HEK293 (cell line): Measurements from ENCODE around the gene PLIN4.

Source experiments
- CTCF ChIA-PET: fragments of 350-600 bp; formaldehyde crosslinking; extraction: SDS; loops from one replicate; lab custom pipeline; 2021; ENCODE audit warnings: antibody characterized with exemption; lab: Yijun Ruan, JAX
- POLR2A ChIA-PET: fragments of 300-600 bp; formaldehyde crosslinking; extraction: SDS; loops from one replicate; lab custom pipeline; 2020; ENCODE audit warnings: antibody characterized with exemption, inconsistent platforms; lab: Yijun Ruan, JAX
- H3K27ac ChIP-seq: fragments of 200-500 bp; sonication (Bioruptor generic); 2 replicates; pipeline ENCODE4 v1.5.1; 2014; ENCODE audit warnings: low read depth, low read length, control low read depth, inconsistent platforms; ENCODE audit errors: extremely low read depth
- H3K36me3 ChIP-seq, 2 experiments: fragments of 200-500 bp in 1 of 2; sonication (Bioruptor generic) in 1 of 2; 1 replicate in 1 of 2; 2 replicates in 1 of 2; pipeline ENCODE4 v1.5.1; 2014 to 2017; ENCODE audit warnings: inconsistent platforms in 2 of 2, low read length in 2 of 2; ENCODE audit not compliant: control insufficient read depth in 2 of 2, insufficient read depth in 1 of 2
- H3K4me1 ChIP-seq: fragments of 200-500 bp; sonication (Bioruptor generic); 2 replicates; pipeline ENCODE4 v1.5.1; 2014; ENCODE audit warnings: mild to moderate bottlenecking, low read length, inconsistent platforms; ENCODE audit not compliant: control insufficient read depth, insufficient read depth
- H3K4me3 ChIP-seq: 2 replicates; pipeline ENCODE4 v1.5.1; 2011; ENCODE audit warnings: low read depth, mild to moderate bottlenecking, control low read depth, low read length, moderate library complexity
- H3K9me3 ChIP-seq: fragments of 200-500 bp; sonication (Bioruptor generic); 2 replicates; pipeline ENCODE4 v1.5.1; 2014; ENCODE audit warnings: low read depth, low read length, inconsistent platforms; ENCODE audit not compliant: control insufficient read depth, insufficient read depth
- CTCF ChIP-seq: fragments of 450-650 bp; formaldehyde crosslinking; IDR thresholded peaks from 2 replicates; pipeline ENCODE4 v1.5.1; 2016; ENCODE audit warnings: missing biosample characterization, missing genetic modification characterization
- ELK4 ChIP-seq: IDR thresholded peaks from 2 replicates; pipeline ENCODE4 v1.6.1; 2011; ENCODE audit warnings: mild to moderate bottlenecking, low read depth, low read length, borderline replicate concordance
- HOXC10 ChIP-seq: sonication (generic); formaldehyde crosslinking; IDR thresholded peaks from 2 replicates; pipeline ENCODE4 v1.8.1; 2023; ENCODE audit warnings: mild to moderate bottlenecking, missing genetic modification reagents
- HOXD13 ChIP-seq: sonication (generic); formaldehyde crosslinking; IDR thresholded peaks from 2 replicates; pipeline ENCODE4 v1.8.0; 2022; ENCODE audit warnings: missing genetic modification reagents, borderline replicate concordance
- SCRT1 ChIP-seq: fragments of 450-650 bp; formaldehyde crosslinking; IDR thresholded peaks from 2 replicates; pipeline ENCODE4 v1.5.1; 2016; ENCODE audit warnings: missing biosample characterization, missing genetic modification characterization, borderline replicate concordance
- SCRT2 ChIP-seq: fragments of 450-650 bp; formaldehyde crosslinking; IDR thresholded peaks from 2 replicates; pipeline ENCODE4 v1.5.1; 2016; ENCODE audit warnings: missing biosample characterization, missing genetic modification characterization
- WT1 ChIP-seq: fragments of 450-650 bp; formaldehyde crosslinking; IDR thresholded peaks from 2 replicates; pipeline ENCODE4 v1.5.1; 2016; ENCODE audit warnings: missing biosample characterization, missing genetic modification characterization
- ZNF140 ChIP-seq: fragments of 450-650 bp; formaldehyde crosslinking; IDR thresholded peaks from 2 replicates; pipeline ENCODE4 v1.5.1; 2016; ENCODE audit warnings: missing biosample characterization, missing genetic modification characterization
- ZNF169 ChIP-seq: fragments of 450-650 bp; formaldehyde crosslinking; IDR thresholded peaks from 2 replicates; pipeline ENCODE4 v1.5.1; 2016; ENCODE audit warnings: missing biosample characterization, missing genetic modification characterization
- ZNF350 ChIP-seq: fragments of 450-650 bp; formaldehyde crosslinking; IDR thresholded peaks from 2 replicates; pipeline ENCODE4 v1.5.0; 2017; ENCODE audit warnings: missing biosample characterization, mild to moderate bottlenecking, missing genetic modification characterization
- ZNF596 ChIP-seq: fragments of 450-650 bp; IDR thresholded peaks from 2 replicates; pipeline ENCODE4 v1.5.0; 2018; ENCODE audit warnings: missing biosample characterization, mild to moderate bottlenecking, missing genetic modification characterization, moderate library complexity
- ZNF600 ChIP-seq: fragments of 450-650 bp; formaldehyde crosslinking; IDR thresholded peaks from 2 replicates; pipeline ENCODE4 v1.5.1; 2016; ENCODE audit warnings: missing biosample characterization, missing genetic modification characterization
- ZNF664 ChIP-seq: fragments of 450-650 bp; formaldehyde crosslinking; IDR thresholded peaks from 2 replicates; pipeline ENCODE4 v1.5.1; 2016; ENCODE audit warnings: missing biosample characterization, missing genetic modification characterization
- ZNF692 ChIP-seq: fragments of 450-650 bp; formaldehyde crosslinking; IDR thresholded peaks from 2 replicates; pipeline ENCODE4 v1.5.1; 2016; ENCODE audit warnings: missing biosample characterization, missing genetic modification characterization
- TF ChIP-seq, protein P1 (sequence below): fragments of 450-650 bp; formaldehyde crosslinking; IDR thresholded peaks from 2 replicates; pipeline ENCODE4 v1.5.1; 2017; ENCODE audit warnings: missing biosample characterization, mild to moderate bottlenecking, missing genetic modification characterization, moderate library complexity
- TF ChIP-seq, protein P2 (sequence below): fragments of 450-650 bp; formaldehyde crosslinking; IDR thresholded peaks from 2 replicates; pipeline ENCODE4 v1.5.1; 2016; ENCODE audit warnings: missing biosample characterization, missing genetic modification characterization, borderline replicate concordance

The PLIN4 gene

GRCh38 chr19:4453232-4454179, 64.8 kb downstream of the PLIN4 start (continued):
- no peak for TF ChIP-seq ELK4

GRCh38 chr19:4452230-4452990, 65.9 kb downstream of the PLIN4 start:
- ChIA-PET POLR2A (interaction anchor here (1.3 to 2.0 kb wide), 2 partner anchors 8 to 19 kb away, joined by 6 to 8 read pairs; partner anchors contain the start of gene HDGFL2), CTCF (no interaction called here)
- Histone ChIP-seq H3K4me1 (peaks cover 7% of the 10 kb centered on the region), H3K9me3 (no peaks in the 10 kb centered on the region), H3K36me3 (peaks cover 21 to 70% of the 10 kb centered on the region in 2 experiments), H3K27ac (no peak overlapping the region), H3K4me3 (no peak overlapping the region)
- TF ChIP-seq SCRT2 (tag by site-specific recombination) = peak; percentile 86
- no peak for TF ChIP-seq HOXD13
- no peak for TF ChIP-seq ELK4
- peak; percentile 42 for TF ChIP-seq ZNF600 (tag by site-specific recombination)
- peak; percentile 21; the same call in 1 of the 2 replicates for TF ChIP-seq CTCF (tag by site-specific recombination)
- TF ChIP-seq ZNF596 (tag by site-specific recombination) = no peak
- TF ChIP-seq WT1 (tag by site-specific recombination) = no peak
- TF ChIP-seq HOXC10 (CRISPR knock-in tag) = no peak
- no peak for TF ChIP-seq ZNF140 (tag by site-specific recombination)
- no peak for TF ChIP-seq ZNF169 (tag by site-specific recombination)
- TF ChIP-seq ZNF664 (tag by site-specific recombination) = no peak
- no peak for TF ChIP-seq ZNF350 (tag by site-specific recombination)
- TF ChIP-seq ZNF692 (tag by site-specific recombination) = no peak
- peak; percentile 83; the same call in 1 of the 2 replicates for TF ChIP-seq SCRT1 (tag by site-specific recombination)
- TF ChIP-seq, protein P1, sequence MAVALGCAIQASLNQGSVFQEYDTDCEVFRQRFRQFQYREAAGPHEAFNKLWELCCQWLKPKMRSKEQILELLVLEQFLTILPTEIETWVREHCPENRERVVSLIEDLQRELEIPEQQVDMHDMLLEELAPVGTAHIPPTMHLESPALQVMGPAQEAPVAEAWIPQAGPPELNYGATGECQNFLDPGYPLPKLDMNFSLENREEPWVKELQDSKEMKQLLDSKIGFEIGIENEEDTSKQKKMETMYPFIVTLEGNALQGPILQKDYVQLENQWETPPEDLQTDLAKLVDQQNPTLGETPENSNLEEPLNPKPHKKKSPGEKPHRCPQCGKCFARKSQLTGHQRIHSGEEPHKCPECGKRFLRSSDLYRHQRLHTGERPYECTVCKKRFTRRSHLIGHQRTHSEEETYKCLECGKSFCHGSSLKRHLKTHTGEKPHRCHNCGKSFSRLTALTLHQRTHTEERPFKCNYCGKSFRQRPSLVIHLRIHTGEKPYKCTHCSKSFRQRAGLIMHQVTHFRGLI = no peak
- TF ChIP-seq, protein P2, sequence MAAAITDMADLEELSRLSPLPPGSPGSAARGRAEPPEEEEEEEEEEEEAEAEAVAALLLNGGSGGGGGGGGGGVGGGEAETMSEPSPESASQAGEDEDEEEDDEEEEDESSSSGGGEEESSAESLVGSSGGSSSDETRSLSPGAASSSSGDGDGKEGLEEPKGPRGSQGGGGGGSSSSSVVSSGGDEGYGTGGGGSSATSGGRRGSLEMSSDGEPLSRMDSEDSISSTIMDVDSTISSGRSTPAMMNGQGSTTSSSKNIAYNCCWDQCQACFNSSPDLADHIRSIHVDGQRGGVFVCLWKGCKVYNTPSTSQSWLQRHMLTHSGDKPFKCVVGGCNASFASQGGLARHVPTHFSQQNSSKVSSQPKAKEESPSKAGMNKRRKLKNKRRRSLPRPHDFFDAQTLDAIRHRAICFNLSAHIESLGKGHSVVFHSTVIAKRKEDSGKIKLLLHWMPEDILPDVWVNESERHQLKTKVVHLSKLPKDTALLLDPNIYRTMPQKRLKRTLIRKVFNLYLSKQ (tag by site-specific recombination) = no peak
